T-helper 2 cell (primary cell): Measurements from ENCODE around the gene IRAK1.

Experiments
- DNase-seq, 5 experiments: peaks; one replicate each; pipeline versions ENCODE4 v3.0.0 to v3.0.0-alpha.2; 2012 to 2022

Gene IRAK1

DNA sequence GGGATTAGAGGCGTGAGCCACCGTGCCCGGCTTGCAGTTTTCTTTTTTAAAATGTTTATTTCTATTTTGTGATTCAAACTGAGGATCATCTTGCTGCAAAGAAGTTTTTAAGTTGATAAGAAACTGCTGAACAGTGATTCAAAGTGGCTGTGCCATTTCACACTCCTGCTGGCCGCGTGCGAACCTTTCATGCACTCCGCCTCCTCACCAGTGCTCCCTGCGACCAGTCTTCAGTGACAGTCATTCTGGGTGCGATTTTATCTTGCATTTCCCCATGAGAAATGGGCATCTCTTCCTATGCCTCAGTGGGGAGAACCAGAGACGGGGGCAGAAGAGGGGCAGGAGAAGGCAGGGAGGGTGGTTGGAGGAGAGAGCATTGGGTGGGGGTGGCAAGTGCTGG is 25.7 kb downstream of the IRAK1 start:
- peak in 1 of 5 experiments; percentile 37 for DNase-seq

DNA sequence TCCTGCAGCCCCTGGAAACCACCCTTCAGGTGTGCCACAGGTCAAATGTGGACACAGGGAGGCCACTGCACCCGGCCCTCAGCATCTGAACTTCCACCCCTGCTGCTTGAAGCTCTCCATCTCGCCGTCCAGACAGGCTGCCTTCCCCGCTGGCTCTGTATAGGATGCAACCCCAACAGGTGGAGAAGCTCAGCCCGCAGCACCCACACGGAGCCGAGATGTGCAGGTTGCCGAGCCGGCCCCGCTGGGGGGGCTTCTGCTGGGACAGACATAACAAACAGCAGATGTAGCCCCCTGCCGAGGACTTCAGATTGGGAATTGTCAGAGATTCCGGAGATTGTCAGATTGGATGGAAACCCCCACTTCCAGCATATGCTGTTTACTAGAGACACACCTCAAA is 26.6 kb downstream of the IRAK1 start:
- DNase-seq = no peak

DNA sequence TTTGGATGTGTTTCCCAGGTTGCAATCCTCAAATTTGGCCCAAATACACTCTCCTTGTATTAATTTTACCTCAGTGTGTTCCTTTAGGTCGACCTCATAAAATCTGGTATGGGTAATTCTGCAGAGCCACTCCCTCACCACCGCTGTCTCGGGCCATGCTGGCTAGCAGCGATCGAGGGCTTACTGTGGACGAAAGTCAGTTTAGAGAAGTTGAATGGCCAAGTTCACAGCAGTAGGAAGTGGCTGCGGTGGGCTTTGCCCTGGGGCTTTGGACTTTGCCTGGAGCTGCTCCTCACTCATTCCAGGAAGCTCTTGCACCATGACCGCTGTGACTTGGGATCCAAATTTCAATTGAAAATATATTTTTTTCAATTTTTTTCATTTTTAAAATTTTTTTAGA is 27.5 kb downstream of the IRAK1 start:
- DNase-seq = no peak

DNA sequence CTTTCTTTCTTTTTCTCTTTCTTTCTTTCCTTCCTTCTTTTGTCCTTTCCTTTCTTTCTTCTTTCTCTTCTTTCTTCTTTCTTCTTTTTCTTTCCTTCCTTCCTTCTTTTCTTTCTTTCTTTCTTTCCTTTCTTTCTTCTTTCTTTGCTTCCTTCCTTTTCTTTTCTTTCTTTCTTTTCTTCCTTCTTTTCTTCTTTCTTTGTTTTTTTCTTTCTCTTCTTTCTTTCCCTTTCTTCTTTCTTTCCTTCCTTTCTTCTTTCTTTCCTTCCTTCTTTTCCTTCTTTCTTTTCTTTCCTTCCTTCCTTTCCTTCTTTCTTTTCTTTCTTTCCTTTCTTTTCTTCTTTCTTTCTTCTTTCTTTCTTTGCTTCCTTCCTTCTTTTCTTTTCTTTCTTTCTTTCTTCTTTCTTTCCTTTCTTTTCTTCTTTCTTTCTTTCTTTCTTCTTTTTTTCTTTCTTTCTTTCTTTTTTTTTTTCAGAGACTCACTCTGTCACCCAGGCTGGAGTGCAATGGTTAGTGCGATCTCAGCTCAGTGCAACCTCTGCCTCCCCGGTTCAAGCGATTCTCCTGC is 28.6 kb downstream of the IRAK1 start:
- DNase-seq = no peak

DNA sequence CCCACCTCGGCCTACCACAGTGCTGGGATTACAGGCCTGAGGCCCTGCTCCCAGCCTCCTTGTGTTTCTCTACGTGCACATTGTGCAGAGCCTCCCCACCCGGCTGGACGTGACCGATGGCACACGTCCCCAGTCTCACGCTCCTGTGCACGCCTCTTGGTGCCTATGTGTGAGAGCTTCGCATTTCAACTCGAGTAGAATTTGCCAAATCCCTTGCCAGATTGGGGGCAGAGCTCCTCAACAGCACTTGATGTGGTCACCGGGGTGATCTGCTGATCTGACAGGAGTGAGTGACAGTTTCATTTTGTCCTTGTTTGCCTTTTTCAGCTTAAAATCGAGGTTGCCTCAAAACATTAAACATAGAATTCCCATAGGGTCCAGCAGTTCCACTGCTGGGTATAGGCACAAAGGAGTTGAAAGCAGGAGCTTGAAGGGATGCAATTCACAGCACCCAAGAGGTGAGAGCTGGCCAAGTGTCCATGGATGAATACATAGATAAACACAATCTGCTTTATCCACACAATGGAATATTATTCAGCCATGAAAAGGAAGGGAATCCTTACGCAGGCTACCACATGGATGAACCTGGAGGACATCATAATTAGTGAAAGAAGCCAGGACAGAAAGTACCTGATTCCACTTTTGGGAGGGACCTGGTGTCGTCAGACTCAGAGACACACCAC is 29.6 kb downstream of the IRAK1 start:
- peak in 1 of 5 experiments; percentile 59 for DNase-seq

DNA sequence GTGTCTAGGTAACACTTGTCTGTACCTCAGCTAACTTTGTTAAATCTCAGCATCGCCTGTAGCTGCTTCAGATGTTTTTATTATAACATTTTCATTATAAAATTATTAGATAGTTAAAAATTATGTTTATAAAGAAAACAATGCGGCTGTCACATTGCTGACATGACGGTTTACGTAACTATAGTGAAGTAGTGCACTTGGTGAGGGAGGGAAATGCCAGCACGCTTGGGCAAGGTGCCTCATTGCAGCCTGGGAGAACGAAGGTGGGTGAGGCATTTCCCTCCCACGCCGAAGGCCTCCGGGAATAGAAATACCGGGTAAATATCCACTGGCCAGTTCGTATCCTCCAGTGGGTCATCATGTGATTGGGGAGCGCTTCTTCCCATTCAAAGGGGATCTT is 31.2 kb downstream of the IRAK1 start:
- no peak for DNase-seq

DNA sequence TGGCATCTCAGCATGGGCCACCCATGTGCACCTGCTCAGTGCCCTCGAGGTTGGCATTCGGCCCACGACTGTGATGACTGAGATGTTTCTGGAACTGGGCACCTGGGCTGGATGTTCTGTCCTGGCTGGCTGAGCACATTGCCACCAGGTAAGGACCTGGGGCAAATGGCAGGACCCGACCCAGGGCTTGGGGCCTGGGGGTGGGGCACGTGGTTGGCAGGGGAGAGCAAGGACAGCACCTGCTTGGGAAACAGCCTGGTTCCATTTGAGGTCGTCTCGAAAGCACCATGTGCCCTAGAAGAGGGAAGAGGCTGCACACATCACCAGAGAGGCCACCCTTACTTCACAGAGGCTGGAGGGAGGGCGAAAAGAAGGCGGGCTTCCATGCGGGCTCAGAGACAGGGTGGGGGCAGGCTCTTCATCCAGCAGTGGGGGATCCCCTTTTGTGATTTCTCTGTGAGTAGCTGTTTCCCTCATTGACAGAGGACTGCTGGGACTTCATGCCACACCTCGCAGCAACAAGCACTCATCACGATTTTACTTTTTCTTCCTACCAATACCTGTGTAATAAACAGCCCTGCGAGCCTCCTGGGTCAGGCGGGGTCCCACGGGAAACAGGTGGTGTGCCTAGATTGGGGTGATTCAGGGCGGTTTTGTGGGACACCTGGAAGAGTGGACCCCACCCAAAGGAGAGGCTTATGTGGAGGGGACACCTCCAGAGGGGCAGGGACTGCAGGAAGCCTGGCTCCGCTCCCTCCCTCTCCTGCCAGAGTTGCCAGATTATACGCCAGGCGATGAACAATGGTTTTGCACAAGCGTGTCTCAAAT is 35.1 kb downstream of the IRAK1 start:
- DNase-seq = peak in 2 of 5 experiments; percentile 18 to 74

DNA sequence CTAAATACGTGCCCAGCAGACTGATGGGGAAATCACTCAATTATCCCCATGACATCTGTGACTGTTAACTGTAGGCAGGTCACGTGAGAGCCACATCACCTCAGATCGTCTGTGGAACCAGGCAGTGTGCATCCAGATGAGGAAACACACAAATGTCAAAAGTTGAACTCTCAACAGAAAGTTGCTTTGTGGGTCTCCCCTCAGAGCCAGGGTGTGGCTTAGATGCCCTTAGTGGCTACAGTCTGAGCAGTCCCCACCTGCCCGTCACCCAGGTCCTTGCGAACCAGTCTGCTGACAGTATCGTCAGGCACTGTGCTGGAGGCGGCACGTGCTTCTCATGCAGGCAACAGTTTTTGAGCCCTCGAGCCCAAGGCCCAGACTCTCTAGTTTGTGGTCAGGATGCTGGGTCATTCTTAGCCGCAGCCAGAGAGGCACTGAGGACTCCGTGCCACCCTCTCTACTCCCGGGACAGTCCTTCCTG is 36.3 kb downstream of the IRAK1 start:
- peak in 1 of 5 experiments; percentile 55 for DNase-seq

DNA sequence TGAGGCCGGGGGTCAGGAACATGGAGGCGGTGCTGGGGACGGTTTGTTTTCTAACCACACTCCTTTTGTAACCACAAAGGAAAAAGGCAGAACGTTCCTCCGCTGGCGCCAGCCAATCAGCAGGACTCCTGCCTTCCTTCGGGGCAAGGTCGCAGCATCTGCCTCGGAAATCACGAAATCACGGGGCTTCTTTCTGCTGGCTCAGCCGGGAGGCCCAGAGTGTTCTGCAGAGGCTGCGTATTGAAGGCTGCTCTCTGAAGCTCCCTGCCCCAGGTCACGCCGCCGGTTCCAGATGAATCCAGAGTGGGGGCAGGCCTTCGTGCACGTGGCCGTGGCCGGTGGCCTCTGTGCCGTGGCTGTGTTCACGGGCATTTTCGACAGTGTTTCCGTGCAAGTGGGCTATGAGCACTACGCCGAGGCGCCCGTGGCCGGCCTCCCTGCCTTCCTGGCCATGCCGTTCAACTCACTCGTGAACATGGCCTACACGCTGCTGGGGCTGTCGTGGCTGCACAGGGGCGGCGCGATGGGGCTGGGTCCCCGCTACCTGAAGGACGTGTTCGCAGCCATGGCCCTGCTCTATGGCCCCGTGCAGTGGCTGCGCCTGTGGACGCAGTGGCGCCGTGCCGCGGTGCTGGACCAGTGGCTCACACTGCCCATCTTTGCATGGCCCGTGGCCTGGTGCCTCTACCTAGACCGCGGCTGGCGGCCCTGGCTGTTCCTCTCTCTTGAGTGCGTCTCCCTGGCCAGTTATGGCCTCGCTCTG is 37.8 kb downstream of the IRAK1 start:
- peak; percentile 25 to 93 (median 58) for DNase-seq

DNA sequence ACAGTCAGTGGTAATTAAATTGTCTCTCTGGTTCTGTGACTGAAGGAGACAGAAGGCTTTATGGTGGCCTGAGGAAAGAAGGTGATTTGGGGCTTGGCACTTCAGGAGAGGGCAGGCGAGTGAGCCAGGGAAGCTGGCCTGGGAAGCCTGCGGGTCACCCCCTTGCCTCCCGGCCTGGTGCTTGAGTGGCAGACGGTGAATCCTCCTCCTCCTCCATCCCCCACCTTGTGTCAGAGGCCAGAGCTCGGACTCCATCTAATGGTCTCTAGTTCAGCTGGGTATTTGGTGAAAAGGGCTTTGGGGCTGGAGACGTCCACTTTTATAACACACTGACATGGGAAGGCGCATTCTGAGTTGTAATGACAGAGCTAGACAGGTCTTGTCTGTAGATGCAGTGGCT is 38.5 kb downstream of the IRAK1 start:
- DNase-seq = no peak

DNA sequence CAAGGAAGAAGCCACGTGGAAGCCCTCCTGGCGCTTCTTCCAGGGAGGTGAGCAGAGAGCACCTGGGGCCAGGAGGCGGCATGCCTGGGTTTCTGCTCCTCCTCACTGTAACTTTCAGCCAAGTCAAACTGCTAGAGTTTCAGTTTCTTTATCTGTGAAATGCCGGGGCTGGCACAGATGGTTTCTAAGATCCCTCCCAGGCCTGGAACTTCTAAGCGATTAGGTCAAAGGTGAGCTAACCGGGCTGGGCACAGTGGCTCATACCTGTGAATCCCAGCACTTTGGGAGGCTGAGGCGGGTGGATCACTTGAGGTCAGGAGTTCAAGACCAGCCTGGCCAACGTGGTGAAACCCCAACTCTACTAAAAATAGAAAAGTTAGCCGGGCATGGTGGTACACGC is 39.3 kb downstream of the IRAK1 start:
- DNase-seq = peak in 1 of 5 experiments; percentile 40

DNA sequence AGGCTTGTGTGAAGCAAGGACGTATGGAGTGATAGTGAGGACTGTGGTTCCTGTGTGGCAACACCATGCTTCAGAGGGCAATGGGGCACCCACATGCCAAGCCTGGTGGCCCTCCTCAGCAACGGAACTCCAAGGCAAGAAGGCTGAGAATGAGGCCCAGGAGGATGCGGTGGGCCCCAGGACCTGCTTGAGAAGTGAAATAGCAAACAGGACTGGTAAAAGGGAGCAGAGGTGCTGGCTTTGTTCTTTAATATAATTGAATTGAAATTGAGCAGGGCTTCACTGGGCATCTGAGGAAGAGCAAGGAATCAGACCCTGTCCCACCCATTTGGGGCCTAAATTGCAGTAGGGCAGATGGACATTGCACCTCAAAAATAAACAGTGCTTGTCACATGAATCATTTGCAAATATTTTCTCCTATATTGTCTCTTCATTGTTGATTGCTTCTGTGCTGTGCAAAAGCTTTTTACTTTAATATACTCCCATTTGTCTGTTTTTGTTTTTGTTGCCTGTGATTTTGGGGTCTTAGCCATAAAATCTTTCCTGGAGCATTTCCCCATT is 44.9 kb downstream of the IRAK1 start:
- peak in 1 of 5 experiments; percentile 42 for DNase-seq

DNA sequence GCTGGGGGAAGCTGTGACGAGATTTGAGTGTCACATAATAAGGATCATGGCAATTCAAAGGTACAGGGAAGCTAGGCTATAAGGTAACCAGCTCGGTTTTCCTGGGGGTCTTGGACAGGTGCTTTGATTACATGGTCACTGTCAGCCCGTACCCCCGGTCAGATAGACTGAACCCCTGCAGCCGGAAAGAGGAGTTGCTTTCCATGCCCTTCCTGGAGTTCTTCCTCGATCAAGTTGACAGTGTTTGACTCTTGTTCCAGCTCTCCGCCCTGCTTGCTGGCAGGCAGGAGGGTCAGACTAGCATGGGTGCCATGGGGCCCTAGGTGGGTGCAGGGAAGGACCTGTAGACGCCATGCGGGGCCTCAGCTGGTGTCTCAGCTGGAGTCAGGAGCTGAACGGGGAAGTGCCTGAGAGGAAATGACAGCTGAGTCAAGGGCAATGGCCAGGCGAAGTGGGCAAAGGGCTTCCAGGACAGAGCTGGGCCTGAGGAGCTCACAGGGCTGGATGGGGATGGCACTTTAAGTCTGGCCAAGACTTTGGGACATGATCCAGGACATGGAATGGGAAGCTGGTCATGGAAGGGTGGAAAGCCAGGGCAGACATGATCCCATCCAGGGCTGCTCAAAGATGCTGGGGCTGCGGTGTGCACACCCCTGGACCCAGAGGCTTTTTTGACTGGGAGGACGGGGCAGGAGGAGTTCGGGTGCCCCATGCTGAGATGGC is 45.5 kb downstream of the IRAK1 start:
- no peak for DNase-seq

DNA sequence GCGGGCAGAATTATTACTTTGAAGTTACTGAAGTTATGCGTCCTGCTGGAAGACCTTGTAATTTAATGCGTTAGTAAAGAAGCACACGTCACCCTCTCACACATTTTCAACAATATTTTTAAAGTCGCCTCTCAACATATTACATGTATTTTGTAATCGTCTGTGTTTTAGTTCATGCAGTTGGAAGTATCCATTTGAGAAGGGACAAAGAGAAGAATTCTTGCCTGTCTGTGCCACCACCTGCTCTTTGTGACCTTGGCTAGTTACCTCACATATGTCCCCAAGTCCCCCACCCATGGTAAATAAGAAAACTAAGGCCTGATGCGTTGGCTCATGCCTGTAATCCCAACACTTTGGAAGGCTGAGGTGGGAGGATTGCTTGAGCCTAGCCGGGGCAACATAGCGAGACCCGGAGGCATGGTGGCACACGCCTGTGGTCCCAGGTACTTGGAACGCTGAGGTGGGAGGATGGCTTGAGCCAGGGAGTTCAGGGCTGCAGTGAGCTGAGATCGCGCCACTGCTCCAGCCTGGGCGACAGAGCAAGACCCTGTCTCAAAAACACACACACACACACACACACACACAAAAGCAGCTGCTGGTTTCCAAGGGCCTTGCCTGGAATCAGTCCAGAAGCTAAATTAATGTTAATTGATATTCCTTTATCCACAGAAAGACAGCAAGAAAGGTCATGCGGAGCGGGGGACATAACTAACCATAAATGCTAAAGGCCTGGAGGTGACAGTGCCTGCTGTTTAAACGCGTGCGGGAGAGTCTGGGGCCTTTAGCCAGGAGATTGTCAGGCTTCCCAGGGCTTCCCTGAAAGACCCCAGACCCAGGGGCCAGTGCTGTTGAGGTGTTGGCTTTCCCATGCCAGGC is 46.3 kb downstream of the IRAK1 start:
- DNase-seq = no peak

DNA sequence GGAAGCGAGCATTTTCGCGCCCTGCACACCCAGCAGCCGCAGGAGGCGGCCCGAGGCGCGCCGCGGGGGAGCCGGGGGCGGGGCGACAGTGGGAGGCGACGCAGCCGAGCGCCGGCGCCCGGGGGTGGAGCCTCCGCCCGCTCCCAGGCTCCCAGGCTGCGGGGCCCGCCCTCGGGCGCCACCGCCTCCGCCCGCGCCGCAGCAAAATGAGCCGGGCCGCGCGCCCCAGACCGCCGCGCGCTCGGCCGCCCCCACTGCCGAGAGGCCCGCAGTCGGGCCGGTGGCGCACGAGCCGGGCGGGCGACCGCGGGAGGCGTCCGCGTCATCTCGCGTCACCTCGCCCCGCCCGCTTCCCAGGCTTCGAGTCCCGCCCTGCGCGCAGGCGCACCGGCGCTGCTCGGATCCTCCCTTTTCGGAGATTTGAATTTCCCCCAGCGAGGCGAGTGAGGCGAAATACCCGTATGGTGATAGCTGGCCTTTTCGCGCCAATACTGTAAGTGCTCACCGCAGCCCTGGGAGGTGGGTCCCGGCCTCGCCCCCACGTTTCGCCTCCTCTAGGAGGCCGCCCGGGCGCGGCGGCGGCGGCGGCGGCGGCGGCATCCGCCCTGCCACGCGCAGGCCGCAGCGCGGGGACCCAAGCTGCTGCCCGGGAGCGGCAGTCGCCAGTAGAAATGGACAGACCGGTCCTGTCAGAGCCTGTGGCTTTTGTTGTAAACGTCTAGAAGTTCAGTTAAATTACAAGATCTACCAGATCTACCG is 47.2 kb downstream of the IRAK1 start, which contains the start of gene TMEM187:
Gene TMEM187 (plus strand): TSS at position 387 of the 759 bp plus-strand sequence. CDS start 9,309 bp downstream, outside the sequence.
- peak; percentile 69 to 95 (median 83) for DNase-seq

DNA sequence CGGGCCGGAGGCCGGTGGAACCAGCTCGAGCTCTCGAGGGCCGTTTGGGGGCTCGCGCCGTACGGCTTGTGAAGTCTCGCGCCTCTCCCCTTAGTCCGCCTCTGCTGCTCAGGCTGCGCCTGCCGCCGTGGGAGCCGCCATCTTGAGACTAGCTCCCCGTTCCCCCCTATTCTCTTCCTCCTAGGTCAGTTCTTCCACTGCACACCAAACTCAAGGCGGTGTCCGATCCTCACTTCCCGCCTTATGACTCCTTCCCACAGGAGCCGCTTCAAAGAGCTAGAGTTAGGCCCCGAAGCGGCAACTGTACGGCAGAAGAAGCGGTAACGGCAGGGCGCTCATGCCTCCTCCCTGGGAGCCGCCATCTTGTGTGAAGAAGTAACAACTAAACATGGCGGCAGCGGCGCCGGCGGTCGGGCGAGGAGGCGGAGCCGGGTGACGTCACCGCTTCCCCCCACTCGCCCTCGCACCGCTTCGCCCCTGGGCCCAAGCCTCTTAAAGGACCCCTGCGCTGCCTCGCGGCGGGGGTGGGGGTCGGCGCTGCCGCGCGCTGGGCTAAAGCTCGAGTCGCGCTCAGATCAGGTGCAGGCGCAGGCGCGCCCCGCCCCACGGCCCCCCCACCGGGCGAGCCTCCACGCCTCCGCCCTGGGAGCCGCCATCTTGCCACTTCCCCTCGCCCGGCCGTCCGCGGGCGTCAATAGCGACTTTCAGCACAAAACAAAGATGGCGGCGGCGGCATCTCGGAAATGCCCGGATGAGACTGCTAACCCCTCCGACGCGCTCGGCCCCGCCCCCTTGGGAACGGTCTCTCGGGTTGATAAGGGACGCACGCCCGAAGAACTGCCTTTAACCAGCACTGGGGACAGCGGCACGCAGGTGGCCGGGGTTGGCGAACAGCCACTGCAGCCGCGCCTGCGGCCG is 48.0 kb downstream of the IRAK1 start, which contains the start of gene HCFC1:
Gene HCFC1 (minus strand): TSS at position 369 of the 918 bp plus-strand sequence. CDS start 978 bp downstream, outside the sequence.
- DNase-seq = peak; percentile 74 to 94 (median 87)

DNA sequence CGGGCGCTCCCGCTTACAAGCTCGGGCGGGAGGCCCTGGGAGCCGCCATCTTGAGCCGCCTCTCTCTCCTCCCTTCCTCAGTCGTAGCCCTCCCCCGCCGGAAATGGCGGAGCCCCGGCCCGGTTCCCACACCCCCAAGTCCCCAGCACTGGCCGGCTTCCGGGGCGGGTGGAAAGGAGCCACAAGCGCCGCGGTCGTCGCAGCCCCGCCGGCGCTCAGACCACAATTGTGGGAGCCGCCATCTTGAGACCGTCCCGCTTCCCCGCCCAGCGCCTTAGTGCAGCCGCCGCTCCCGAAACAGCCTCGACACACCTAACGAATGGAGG is 48.6 kb downstream of the IRAK1 start:
- peak; percentile 70 to 95 (median 86) for DNase-seq

DNA sequence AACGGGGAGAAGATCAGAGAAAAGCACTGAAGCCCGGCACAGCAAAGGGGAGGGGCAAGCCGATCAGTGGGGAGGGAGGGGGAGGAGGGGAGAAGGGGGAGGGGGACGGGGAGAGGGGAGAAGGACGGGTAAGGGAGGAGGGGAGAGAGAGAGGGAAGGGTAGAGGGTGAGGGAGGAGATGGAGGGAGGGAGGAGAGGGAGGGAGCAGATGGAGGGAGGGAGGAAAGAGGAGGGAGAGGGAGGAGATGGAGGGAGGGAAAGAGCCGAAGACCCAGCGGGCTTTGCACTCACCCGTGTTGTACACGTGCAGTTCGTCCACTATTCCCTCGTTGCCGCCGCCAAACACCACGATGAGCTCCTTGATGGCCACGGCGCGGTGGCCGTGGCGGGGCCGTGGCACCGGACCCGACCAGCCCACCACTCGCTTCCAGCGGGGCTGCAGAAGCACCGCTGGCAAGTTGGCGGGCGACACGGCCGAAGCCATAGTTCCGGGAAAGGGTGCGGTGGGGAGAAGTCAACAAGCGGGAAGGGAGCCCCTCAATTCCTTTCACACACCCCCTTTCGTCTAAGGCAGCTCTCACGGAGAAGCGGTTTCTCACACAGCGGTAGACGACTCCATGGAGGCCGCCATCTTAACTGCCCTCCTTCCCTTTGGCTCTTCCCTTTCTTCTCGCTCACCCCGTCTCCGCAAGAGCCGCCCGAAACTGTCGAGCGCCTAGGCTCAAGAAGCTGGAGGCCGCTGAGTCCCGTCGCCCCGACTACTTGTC is 49.2 kb downstream of the IRAK1 start:
- DNase-seq = peak in 1 of 5 experiments; percentile 80
